Hindlimb muscle (tissue), 1 donor: ENCODE measurements around the gene FBXW4. TPM values are rescaled to one million over a fixed set of nuclear protein-coding genes. Genes with fewer than 3 reads are reported as not detected.
"Not testable (repeated sequence)": the region's sequence is repeated elsewhere in the genome, so short reads cannot be mapped to it uniquely, and the experiment has no call there.

Source experiments
- DNase-seq: peaks from one replicate; pipeline ENCODE4 v3.0.0-alpha.2; 2013
- polyA plus RNA-seq: library from polyadenylated mRNA; unstranded; fragments of 120-200 nt; gene quantifications from one replicate; pipeline ENCODE4 v1.2.1, GENCODE V29; 2013; ENCODE audit not compliant: insufficient read length

FBXW4 gene
- polyA plus RNA-seq, 1 donor: 47.8 TPM

- no peak for DNase-seq
Measured at GRCh38 chr10:101617102-101617823, 77.7 kb downstream of the FBXW4 start.

- DNase-seq: no peak
Measured at GRCh38 chr10:101616415-101617101, 78.4 kb downstream of the FBXW4 start.

GRCh38 chr10:101615525-101616116, 79.3 kb downstream of the FBXW4 start:
- no peak for DNase-seq

- DNase-seq: no peak
Measured at GRCh38 chr10:101614663-101615524, 80.1 kb downstream of the FBXW4 start.

- DNase-seq: no peak
Measured at GRCh38 chr10:101613646-101614045, 81.3 kb downstream of the FBXW4 start.

GRCh38 chr10:101612872-101613271, 82.1 kb downstream of the FBXW4 start:
- no peak for DNase-seq

GRCh38 chr10:101612086-101612485, 82.9 kb downstream of the FBXW4 start:
- no peak for DNase-seq

GRCh38 chr10:101611096-101611905, 83.7 kb downstream of the FBXW4 start:
- DNase-seq: no peak

- no peak for DNase-seq
Measured at GRCh38 chr10:101609481-101609880, 85.5 kb downstream of the FBXW4 start.

- no peak for DNase-seq
Measured at GRCh38 chr10:101607124-101607523, 87.8 kb downstream of the FBXW4 start.

GRCh38 chr10:101602761-101603398, 92.1 kb downstream of the FBXW4 start:
- DNase-seq: peak; percentile 61

GRCh38 chr10:101601541-101601940, 93.4 kb downstream of the FBXW4 start:
- DNase-seq: no peak

- no peak for DNase-seq
Measured at GRCh38 chr10:101597091-101597900, 97.7 kb downstream of the FBXW4 start.

GRCh38 chr10:101595591-101596433, 99.2 kb downstream of the FBXW4 start:
- no peak for DNase-seq

GRCh38 chr10:101593331-101593730, 101.6 kb downstream of the FBXW4 start:
- not testable (repeated sequence) for DNase-seq

GRCh38 chr10:101588879-101589278, 106.1 kb downstream of the FBXW4 start:
- no peak for DNase-seq

- peak; percentile 97 for DNase-seq
Measured at GRCh38 chr10:101587725-101588653, 107.0 kb downstream of the FBXW4 start, which contains the start of the genes DPCD and POLL. Gene DPCD, plus strand, starts transcription at chr10:101588321. Its CDS starts 16 bp downstream, at chr10:101588337. Gene POLL, minus strand, starts transcription at chr10:101588257. Its CDS starts 897 bp downstream, at chr10:101587360.

- no peak for DNase-seq
Measured at GRCh38 chr10:101585841-101586240, 109.1 kb downstream of the FBXW4 start.
